ENCODE data around the gene CHST5.

The CHST5 gene

GRCh38 chr16:75497558-75497957 is 38.4 kb downstream of the CHST5 start:
- H3K27ac ChIP-seq (replicated peaks) = no peak overlapping the region
- no peak for TF ChIP-seq GABPA (IDR thresholded peaks at IDR 0.05; ENCODE audit: low read depth)
- TF ChIP-seq SPI1 (IDR thresholded peaks at IDR 0.05; ENCODE audit: borderline replicate concordance, low read depth) = no peak
- TF ChIP-seq POLR2AphosphoS5 (IDR thresholded peaks at IDR 0.05; ENCODE audit: low read depth) = no peak
- TF ChIP-seq CTCF (IDR thresholded peaks at IDR 0.05; ENCODE audit: insufficient read depth, low read length) = no peak
- no peak for TF ChIP-seq REST (IDR thresholded peaks at IDR 0.05; ENCODE audit: insufficient replicate concordance, low read depth)
- H3K4me3 ChIP-seq (replicated peaks; ENCODE audit: insufficient read depth, low read length) = no peak overlapping the region
- peaks cover 34% of the 10 kb centered on the region for H3K27me3 ChIP-seq (ENCODE audit: insufficient read depth, poor library complexity, severe bottlenecking)
- no peak for DNase-seq (ENCODE audit: low read depth in 1 of 2, low spot score in 1 of 2)

- Histone ChIP-seq H3K27ac (replicated peaks) (no peak within 1 kb of the TSS), H3K4me3 (replicated peaks; ENCODE audit: insufficient read depth, low read length) (no peak within 1 kb of the TSS), H3K27me3 (ENCODE audit: insufficient read depth, poor library complexity, severe bottlenecking) (peaks cover 36% of the 10 kb centered on the region)
- no peak for DNase-seq (ENCODE audit: low read depth in 1 of 2, low spot score in 1 of 2)
- TF ChIP-seq POLR2AphosphoS5 (IDR thresholded peaks at IDR 0.05; ENCODE audit: low read depth) = no peak
- TF ChIP-seq CTCF (IDR thresholded peaks at IDR 0.05; ENCODE audit: insufficient read depth, low read length) = no peak
- no peak for TF ChIP-seq SPI1 (IDR thresholded peaks at IDR 0.05; ENCODE audit: borderline replicate concordance, low read depth)
- no peak for TF ChIP-seq REST (IDR thresholded peaks at IDR 0.05; ENCODE audit: insufficient replicate concordance, low read depth)
These were observed 40.7 kb downstream of the CHST5 start, which contains the start of gene CHST6 for GRCh38 chr16:75495076-75495674. TSS of gene CHST6 (minus strand) at chr16:75495441. CDS start at chr16:75479828, 15,613 bp downstream.

GRCh38 chr16:75494661-75495075 is 41.2 kb downstream of the CHST5 start:
- H3K4me3 ChIP-seq (replicated peaks; ENCODE audit: insufficient read depth, low read length) = no peak overlapping the region
- TF ChIP-seq GABPA (IDR thresholded peaks at IDR 0.05; ENCODE audit: low read depth) = no peak
- no peak for TF ChIP-seq REST (IDR thresholded peaks at IDR 0.05; ENCODE audit: insufficient replicate concordance, low read depth)
- no peak for TF ChIP-seq SPI1 (IDR thresholded peaks at IDR 0.05; ENCODE audit: borderline replicate concordance, low read depth)
- H3K27me3 ChIP-seq (ENCODE audit: insufficient read depth, poor library complexity, severe bottlenecking) = peaks cover 36% of the 10 kb centered on the region
- no peak overlapping the region for H3K27ac ChIP-seq (replicated peaks)
- DNase-seq (ENCODE audit: low read depth in 1 of 2, low spot score in 1 of 2) = no peak
